Prostate gland (tissue), 2 donors: Measurements from ENCODE around the gene LPAR3. TPM values are rescaled to one million over a fixed set of nuclear protein-coding genes. Genes with fewer than 3 reads are reported as not detected.

ENCODE experiments used
- DNase-seq: peaks from one replicate; pipeline ENCODE4 v3.0.0-alpha.2; 2019; ENCODE audit warnings: low spot score
- H3K27ac ChIP-seq, 2 donors: fragments of 200-600 bp; sonication (generic); 2 replicates each; pipeline ENCODE4 v1.5.1; 2017 to 2019
- H3K27me3 ChIP-seq: fragments of 200-600 bp; sonication (generic); replicated peaks from 2 replicates; pipeline ENCODE4 v1.5.1; 2019; ENCODE audit not compliant: insufficient read depth
- H3K36me3 ChIP-seq, 2 donors: fragments of 200-600 bp; sonication (generic); 1 replicate in 1 of 2; 2 replicates in 1 of 2; pipeline versions ENCODE4 v1.5.1 to v1.8.1; 2017 to 2019
- H3K4me1 ChIP-seq: fragments of 200-600 bp; sonication (generic); replicated peaks from 2 replicates; pipeline ENCODE4 v1.5.1; 2019
- H3K4me3 ChIP-seq, 2 donors: fragments of 200-600 bp; sonication (generic); 2 replicates each; pipeline ENCODE4 v1.5.1; 2017 to 2019
- H3K9me3 ChIP-seq: fragments of 200-600 bp; sonication (generic); 2 replicates; pipeline ENCODE4 v1.5.1; 2017
- CTCF ChIP-seq, 4 experiments: fragments of 200-600 bp in 2 of 4; fragments of 450-650 bp in 2 of 4; sonication (generic) in 2 of 4; IDR thresholded peaks; 1 replicate in 3 of 4; 2 replicates in 1 of 4; pipeline ENCODE4 v1.5.1; 2016 to 2019; ENCODE audit warnings: antibody characterized with exemption in 4 of 4, mild to moderate bottlenecking in 2 of 4, moderate library complexity in 2 of 4
- POLR2A ChIP-seq: fragments of 450-650 bp; IDR thresholded peaks from one replicate; pipeline ENCODE4 v1.6.1; 2016; ENCODE audit warnings: antibody characterized with exemption, mild to moderate bottlenecking
- POLR2AphosphoS5 ChIP-seq: sonication (generic); formaldehyde crosslinking; IDR thresholded peaks from one replicate; pipeline ENCODE4 v1.6.1; 2017; ENCODE audit warnings: antibody characterized with exemption
- WGBS: methylation state at CpG from one replicate; pipeline ENCODE4 v1.1.5; 2018; 5-methylcytosine and 5-hydroxymethylcytosine counted together
- intact Hi-C: fragments of 100-400 bp; cut with DNase I; formaldehyde crosslinking; loops from one replicate; pipeline ENCODE4 v1.14.2; 2022
- total RNA-seq, 2 donors: library from RNA; depleted of rRNA; stranded (reverse); fragments of >200 nt; gene quantifications; one replicate each; pipeline ENCODE4 v1.1.0, GENCODE V29; 2016

Gene LPAR3
- total RNA-seq, 2 donors from 2014 or later: 81.6 to 131 TPM

- intact Hi-C loops: loop anchor here (10.0 kb wide), 1 partner anchor 156 kb away; no protein-coding TSS in a partner anchor
- 86% methylated on average over 4 of the region's 4 CpGs for WGBS
Measured at GRCh38 chr1:84930329-84930728, 37.3 kb upstream of the LPAR3 start.

GRCh38 chr1:84929581-84929980, 36.6 kb upstream of the LPAR3 start:
- Histone ChIP-seq H3K4me1 (no peaks in the 10 kb centered on the region), H3K9me3 (no peaks in the 10 kb centered on the region), H3K36me3 (no peaks in the 10 kb centered on the region), H3K4me3 (no peak overlapping the region), H3K27ac (no peak overlapping the region), H3K27me3 (no peaks in the 10 kb centered on the region)
- TF ChIP-seq CTCF (IDR thresholded peaks at IDR 0.05) (no peak), POLR2A (no peak), POLR2AphosphoS5 (no peak)
- intact Hi-C loops: no loop called here
- 59% methylated on average over 1 of the region's 1 CpG for WGBS
- no peak for DNase-seq

More at GRCh38 chr1:84930329-84930728, 37.3 kb upstream of the LPAR3 start:
- Histone ChIP-seq H3K27ac (no peak overlapping the region), H3K4me1 (no peaks in the 10 kb centered on the region), H3K27me3 (no peaks in the 10 kb centered on the region), H3K9me3 (no peaks in the 10 kb centered on the region), H3K4me3 (no peak overlapping the region), H3K36me3 (no peaks in the 10 kb centered on the region)
- TF ChIP-seq POLR2AphosphoS5: no peak
- no peak for TF ChIP-seq CTCF (IDR thresholded peaks at IDR 0.05)
- no peak for TF ChIP-seq POLR2A
- DNase-seq: no peak

GRCh38 chr1:84928979-84929378, 36.0 kb upstream of the LPAR3 start:
- 83% methylated on average over 4 of the region's 4 CpGs for WGBS
- H3K9me3 ChIP-seq: no peaks in the 10 kb centered on the region
- no peaks in the 10 kb centered on the region for H3K27me3 ChIP-seq
- H3K27ac ChIP-seq: no peak overlapping the region
- intact Hi-C loops: no loop called here
- H3K36me3 ChIP-seq: no peaks in the 10 kb centered on the region
- H3K4me3 ChIP-seq: no peak overlapping the region
- no peak for TF ChIP-seq POLR2AphosphoS5
- no peak for TF ChIP-seq CTCF (IDR thresholded peaks at IDR 0.05)
- TF ChIP-seq POLR2A: no peak
- DNase-seq: no peak
- no peaks in the 10 kb centered on the region for H3K4me1 ChIP-seq

- intact Hi-C loops: no loop called here
- no peak for DNase-seq
- 86% methylated on average over 3 of the region's 3 CpGs for WGBS
Measured at GRCh38 chr1:84923317-84923716, 30.3 kb upstream of the LPAR3 start.

More at GRCh38 chr1:84923317-84923716, 30.3 kb upstream of the LPAR3 start:
- H3K4me1 ChIP-seq: no peaks in the 10 kb centered on the region
- no peaks in the 10 kb centered on the region for H3K27me3 ChIP-seq
- no peak overlapping the region for H3K4me3 ChIP-seq
- H3K36me3 ChIP-seq: no peaks in the 10 kb centered on the region
- H3K27ac ChIP-seq: no peak overlapping the region
- H3K9me3 ChIP-seq: no peaks in the 10 kb centered on the region
- TF ChIP-seq CTCF (IDR thresholded peaks at IDR 0.05) (no peak), POLR2AphosphoS5 (no peak), POLR2A (no peak)
